ENCODE data around the gene TEP1.

DNA sequence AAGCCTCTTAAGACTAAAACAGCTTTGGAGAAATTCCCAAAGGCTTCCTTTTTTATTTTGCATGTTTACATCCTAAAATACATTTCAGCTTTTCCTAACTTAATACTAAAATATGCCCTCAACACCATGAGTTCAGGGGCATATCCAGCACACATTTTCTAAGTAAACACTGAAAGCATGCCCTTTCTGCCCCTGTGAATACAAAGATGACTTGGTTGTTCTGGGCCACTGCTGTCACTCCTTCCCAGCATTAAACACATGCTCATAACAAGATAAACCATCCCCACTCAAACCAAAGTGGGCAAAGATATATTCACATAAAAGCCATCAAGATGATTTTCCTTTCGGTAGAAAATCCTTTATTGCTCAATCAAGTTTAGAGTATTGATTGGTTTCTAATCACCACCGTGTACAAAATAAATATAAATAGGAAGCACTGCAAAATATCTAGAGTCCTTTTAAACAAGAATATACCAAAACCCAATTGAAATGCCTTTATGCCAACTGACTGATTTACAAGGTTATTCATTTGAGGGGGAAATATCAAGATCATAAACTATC is 82.2 kb downstream of the TEP1 start:
- TF ChIP-seq, protein P1, sequence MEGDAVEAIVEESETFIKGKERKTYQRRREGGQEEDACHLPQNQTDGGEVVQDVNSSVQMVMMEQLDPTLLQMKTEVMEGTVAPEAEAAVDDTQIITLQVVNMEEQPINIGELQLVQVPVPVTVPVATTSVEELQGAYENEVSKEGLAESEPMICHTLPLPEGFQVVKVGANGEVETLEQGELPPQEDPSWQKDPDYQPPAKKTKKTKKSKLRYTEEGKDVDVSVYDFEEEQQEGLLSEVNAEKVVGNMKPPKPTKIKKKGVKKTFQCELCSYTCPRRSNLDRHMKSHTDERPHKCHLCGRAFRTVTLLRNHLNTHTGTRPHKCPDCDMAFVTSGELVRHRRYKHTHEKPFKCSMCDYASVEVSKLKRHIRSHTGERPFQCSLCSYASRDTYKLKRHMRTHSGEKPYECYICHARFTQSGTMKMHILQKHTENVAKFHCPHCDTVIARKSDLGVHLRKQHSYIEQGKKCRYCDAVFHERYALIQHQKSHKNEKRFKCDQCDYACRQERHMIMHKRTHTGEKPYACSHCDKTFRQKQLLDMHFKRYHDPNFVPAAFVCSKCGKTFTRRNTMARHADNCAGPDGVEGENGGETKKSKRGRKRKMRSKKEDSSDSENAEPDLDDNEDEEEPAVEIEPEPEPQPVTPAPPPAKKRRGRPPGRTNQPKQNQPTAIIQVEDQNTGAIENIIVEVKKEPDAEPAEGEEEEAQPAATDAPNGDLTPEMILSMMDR (IDR thresholded peaks at IDR 0.05) = no peak
- TF ChIP-seq EP300 (IDR thresholded peaks at IDR 0.05; ENCODE audit: low read depth) (no peak), POLR2A (IDR thresholded peaks at IDR 0.05) (no peak)

Data from transverse colon (tissue), 3 donors.